ENCODE measurements around the gene SH3RF3. TPM values are rescaled to one million over a fixed set of nuclear protein-coding genes. Genes with fewer than 3 reads are reported as not detected.

SH3RF3 gene
- total RNA-seq, 1 experiment from 2014 or later: 4.9 TPM

- Histone ChIP-seq H3K4me3 (ENCODE audit: low read depth in 2 of 2, low read length in 2 of 2) (no peak overlapping the region), H3K9me3 (ENCODE audit: control insufficient read depth, insufficient read depth, low read depth, low read length) (no peaks in the 10 kb centered on the region), H3K27me3 (ENCODE audit: control insufficient read depth, insufficient read depth, low read length) (no peaks in the 10 kb centered on the region), H3K4me1 (ENCODE audit: control insufficient read depth, insufficient read depth, low read length) (no peaks in the 10 kb centered on the region), H3K36me3 (ENCODE audit: control insufficient read depth, insufficient read depth, low read length) (no peaks in the 10 kb centered on the region), H3K27ac (ENCODE audit: low read length) (no peak overlapping the region)
- no peak for TF ChIP-seq CTCF (IDR thresholded peaks at IDR 0.05)
- TF ChIP-seq, protein P1, sequence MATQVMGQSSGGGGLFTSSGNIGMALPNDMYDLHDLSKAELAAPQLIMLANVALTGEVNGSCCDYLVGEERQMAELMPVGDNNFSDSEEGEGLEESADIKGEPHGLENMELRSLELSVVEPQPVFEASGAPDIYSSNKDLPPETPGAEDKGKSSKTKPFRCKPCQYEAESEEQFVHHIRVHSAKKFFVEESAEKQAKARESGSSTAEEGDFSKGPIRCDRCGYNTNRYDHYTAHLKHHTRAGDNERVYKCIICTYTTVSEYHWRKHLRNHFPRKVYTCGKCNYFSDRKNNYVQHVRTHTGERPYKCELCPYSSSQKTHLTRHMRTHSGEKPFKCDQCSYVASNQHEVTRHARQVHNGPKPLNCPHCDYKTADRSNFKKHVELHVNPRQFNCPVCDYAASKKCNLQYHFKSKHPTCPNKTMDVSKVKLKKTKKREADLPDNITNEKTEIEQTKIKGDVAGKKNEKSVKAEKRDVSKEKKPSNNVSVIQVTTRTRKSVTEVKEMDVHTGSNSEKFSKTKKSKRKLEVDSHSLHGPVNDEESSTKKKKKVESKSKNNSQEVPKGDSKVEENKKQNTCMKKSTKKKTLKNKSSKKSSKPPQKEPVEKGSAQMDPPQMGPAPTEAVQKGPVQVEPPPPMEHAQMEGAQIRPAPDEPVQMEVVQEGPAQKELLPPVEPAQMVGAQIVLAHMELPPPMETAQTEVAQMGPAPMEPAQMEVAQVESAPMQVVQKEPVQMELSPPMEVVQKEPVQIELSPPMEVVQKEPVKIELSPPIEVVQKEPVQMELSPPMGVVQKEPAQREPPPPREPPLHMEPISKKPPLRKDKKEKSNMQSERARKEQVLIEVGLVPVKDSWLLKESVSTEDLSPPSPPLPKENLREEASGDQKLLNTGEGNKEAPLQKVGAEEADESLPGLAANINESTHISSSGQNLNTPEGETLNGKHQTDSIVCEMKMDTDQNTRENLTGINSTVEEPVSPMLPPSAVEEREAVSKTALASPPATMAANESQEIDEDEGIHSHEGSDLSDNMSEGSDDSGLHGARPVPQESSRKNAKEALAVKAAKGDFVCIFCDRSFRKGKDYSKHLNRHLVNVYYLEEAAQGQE (IDR thresholded peaks at IDR 0.05; ENCODE audit: insufficient read depth in 1 of 2, low read depth in 2 of 2, low read length in 1 of 2): no peak
- no peak for TF ChIP-seq TCF7L2 (IDR thresholded peaks at IDR 0.05; ENCODE audit: low read depth, low read length)
- no peak for TF ChIP-seq SIN3A (IDR thresholded peaks at IDR 0.05; ENCODE audit: borderline replicate concordance, insufficient read depth, low read depth, low read length)
- TF ChIP-seq POLR2AphosphoS5 (IDR thresholded peaks at IDR 0.05; ENCODE audit: low read depth, low read length): no peak
- CTCF ChIA-PET: interaction anchor here (0.5 kb wide), 1 partner anchor 11 kb away, joined by 3 read pairs; no protein-coding TSS in a partner anchor
- intact Hi-C loops (cut with micrococcal nuclease; ENCODE audit: unreplicated experiment) (no loop called here), in situ Hi-C loops (cut with HindIII; ENCODE audit: low pct_unique_long_range_greater_than_20kb, low sequenced_read_pairs) (no loop called here)
- DNase-seq (ENCODE audit: low read depth, low spot score) (no peak), ATAC-seq (no peak)
- no TSS peak for BruUV-seq (replicated peaks)
- POLR2A ChIA-PET: no interaction called here
Measured at GRCh38 chr2:109381327-109381820, 252.4 kb downstream of the SH3RF3 start.

GRCh38 chr2:109382226-109382895, 253.4 kb downstream of the SH3RF3 start:
- in situ Hi-C loops (cut with HindIII; ENCODE audit: low pct_unique_long_range_greater_than_20kb, low sequenced_read_pairs): no loop called here
- DNase-seq (ENCODE audit: low read depth, low spot score): no peak
- intact Hi-C loops (cut with micrococcal nuclease; ENCODE audit: unreplicated experiment): no loop called here

More at GRCh38 chr2:109382226-109382895, 253.4 kb downstream of the SH3RF3 start:
- H3K27ac ChIP-seq (ENCODE audit: low read length): no peak overlapping the region
- no peaks in the 10 kb centered on the region for H3K27me3 ChIP-seq (ENCODE audit: control insufficient read depth, insufficient read depth, low read length)
- H3K4me3 ChIP-seq (ENCODE audit: low read depth in 2 of 2, low read length in 2 of 2): no peak overlapping the region
- ATAC-seq: no peak
- H3K36me3 ChIP-seq (ENCODE audit: control insufficient read depth, insufficient read depth, low read length): no peaks in the 10 kb centered on the region
- TF ChIP-seq TCF7L2 (IDR thresholded peaks at IDR 0.05; ENCODE audit: low read depth, low read length) (no peak), CTCF (IDR thresholded peaks at IDR 0.05) (no peak), POLR2AphosphoS5 (IDR thresholded peaks at IDR 0.05; ENCODE audit: low read depth, low read length) (no peak), SIN3A (IDR thresholded peaks at IDR 0.05; ENCODE audit: borderline replicate concordance, insufficient read depth, low read depth, low read length) (no peak)
- TF ChIP-seq, protein P1 (IDR thresholded peaks at IDR 0.05; ENCODE audit: insufficient read depth in 1 of 2, low read depth in 2 of 2, low read length in 1 of 2): no peak
- POLR2A ChIA-PET: no interaction called here
- no TSS peak for BruUV-seq (replicated peaks)
- CTCF ChIA-PET: no interaction called here
- no peaks in the 10 kb centered on the region for H3K9me3 ChIP-seq (ENCODE audit: control insufficient read depth, insufficient read depth, low read depth, low read length)
- H3K4me1 ChIP-seq (ENCODE audit: control insufficient read depth, insufficient read depth, low read length): no peaks in the 10 kb centered on the region

All from Panc1 (cell line).